ENCODE results near the gene SMOC2.

SMOC2 gene

DNA sequence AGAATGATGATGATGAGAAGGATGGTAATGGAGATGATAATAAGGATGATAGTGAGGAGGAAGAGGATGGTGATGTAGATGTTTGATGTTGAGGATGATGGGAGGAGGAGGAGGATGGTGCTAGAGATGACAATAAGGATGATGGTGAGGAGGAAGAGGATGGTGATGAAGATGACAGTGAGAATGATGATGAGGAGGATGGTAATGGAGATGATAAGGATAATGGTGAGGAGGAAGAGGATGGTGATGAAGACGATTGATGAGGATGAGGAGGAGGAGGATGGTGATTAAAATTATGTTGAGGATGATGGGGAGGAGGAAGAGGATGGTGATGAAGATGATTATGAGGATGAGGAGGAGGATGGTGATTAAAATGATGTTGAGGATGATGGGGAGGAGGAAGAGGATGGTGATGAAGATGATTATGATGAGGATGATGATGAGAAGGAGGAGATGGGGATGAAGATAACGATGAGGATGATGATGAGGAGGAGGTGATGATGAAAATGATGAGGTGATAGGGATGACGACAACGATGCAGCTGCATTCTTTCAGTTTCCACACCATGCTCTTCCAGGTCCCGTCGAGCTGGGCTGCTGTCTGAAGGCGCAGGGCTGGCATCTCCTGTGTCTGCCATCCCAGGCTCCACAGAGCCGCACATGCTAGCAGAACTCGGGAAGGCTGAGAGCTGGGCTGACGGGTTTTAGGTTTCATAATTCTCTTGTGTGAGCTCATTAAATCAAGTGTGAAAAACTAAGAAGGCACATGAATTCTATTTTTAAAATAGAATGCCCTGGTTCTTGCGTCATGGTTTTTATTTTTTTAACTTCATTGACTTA, 274.9 kb downstream of the SMOC2 start:
- DNase-seq: no peak

DNA sequence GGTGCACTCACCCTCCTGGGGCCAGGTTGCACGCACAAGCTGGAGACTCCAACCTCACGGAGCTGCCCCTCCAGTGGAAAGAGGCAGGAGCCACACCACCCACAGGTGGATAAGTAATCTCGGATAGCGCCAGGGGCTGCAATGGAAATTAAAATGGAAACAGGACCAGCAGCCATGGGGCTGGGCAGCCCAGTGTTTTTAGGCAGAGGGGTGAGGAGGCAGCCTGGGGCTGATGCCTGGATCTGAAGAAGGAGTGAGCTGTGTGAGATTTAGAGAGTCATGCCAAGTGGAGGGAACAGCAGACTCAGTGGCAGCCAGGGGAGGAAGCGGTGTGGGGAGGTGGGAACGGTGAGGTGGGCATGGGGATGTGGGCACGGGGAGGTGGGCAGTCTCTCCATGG, 275.6 kb downstream of the SMOC2 start:
- no peak for DNase-seq

DNA sequence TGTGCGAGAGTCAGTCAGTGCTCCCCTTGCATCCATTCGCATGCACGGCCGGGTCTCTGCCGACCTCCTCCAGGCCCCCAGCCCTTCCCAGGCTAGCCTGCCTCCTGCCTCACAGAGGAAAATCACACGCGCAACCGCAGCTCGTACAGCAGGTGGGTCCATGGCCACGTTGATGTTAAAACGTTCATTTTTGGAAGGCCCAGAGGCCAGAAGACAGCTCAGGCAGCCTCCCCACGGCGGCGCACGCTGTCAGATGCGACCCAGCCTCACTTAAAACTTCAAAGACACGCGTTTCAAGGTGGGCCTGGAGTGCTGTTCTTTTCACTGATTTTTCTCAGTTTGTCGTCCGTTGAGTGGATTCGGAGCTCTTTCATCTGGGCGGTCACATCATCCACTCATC, 276.5 kb downstream of the SMOC2 start:
- no peak for DNase-seq
